GM12878 (cell line): Measurements from ENCODE around the gene SCIMP. TPM values are rescaled to one million over a fixed set of nuclear protein-coding genes. Genes with fewer than 3 reads are reported as not detected.

ENCODE experiments used
- ATAC-seq: fragments of 200-7000 bp; cut with Tn5 transposase; 3 replicates; pipeline ENCODE4 v1.9.1; 2020; ENCODE audit warnings: mild to moderate bottlenecking, moderate library complexity
- BruUV-seq: library from RNA; stranded (reverse); fragments of 400-500 nt; replicated peaks from 2 replicates; lab custom pipeline; 2021; lab: Mats Ljungman, UMichigan
- CTCF ChIA-PET: fragments of 300-600 bp; sonication (Branson Sonifier 250); formaldehyde crosslinking; extraction: SDS; loops from one replicate; lab custom pipeline; 2021; ENCODE audit warnings: inconsistent platforms; lab: Yijun Ruan, JAX
- POLR2A ChIA-PET: fragments of 350-600 bp; formaldehyde crosslinking; extraction: SDS; loops from one replicate; lab custom pipeline; 2021; ENCODE audit warnings: inconsistent platforms; lab: Charles Lee
- RAD21 ChIA-PET: fragments of 300-600 bp; sonication (Branson Sonifier 250); formaldehyde crosslinking; loops from one replicate; lab custom pipeline; 2023; ENCODE audit warnings: antibody characterized with exemption; ENCODE audit not compliant: unreplicated experiment; lab: Charles Lee
- SMC1A ChIA-PET: fragments of 300-600 bp; sonication (Branson Sonifier 250); formaldehyde crosslinking; loops from one replicate; lab custom pipeline; 2023; ENCODE audit not compliant: unreplicated experiment, uncharacterized antibody; lab: Charles Lee
- DNase-seq: peaks from one replicate; pipeline ENCODE4 v3.0.0-alpha.2; 2011; ENCODE audit warnings: low read depth, low spot score
- FAIRE-seq: peaks from 3 replicates; lab custom pipeline; 2011; peaks lifted over from hg19 to GRCh38; lab: Jason Lieb, UNC
- H2AFZ ChIP-seq: 2 replicates; pipeline ENCODE4 v1.6.0; 2011; ENCODE audit warnings: low read depth, low read length, control low read depth; ENCODE audit not compliant: control insufficient read depth
- H3K27ac ChIP-seq: 2 replicates; pipeline ENCODE4 v1.5.1; 2011; ENCODE audit warnings: control low read depth; ENCODE audit not compliant: control insufficient read depth, insufficient read depth
- H3K27me3 ChIP-seq, 2 experiments: replicated peaks in 1 of 2; 2 replicates each; pipeline versions ENCODE4 v1.6.0 to v1.6.1; 2011; ENCODE audit warnings: low read length in 1 of 2; ENCODE audit not compliant: control insufficient read depth in 2 of 2, insufficient read depth in 2 of 2
- H3K36me3 ChIP-seq, 2 experiments: 2 replicates each; pipeline ENCODE4 v1.5.1; 2011; ENCODE audit warnings: low read length in 1 of 2; ENCODE audit not compliant: control insufficient read depth in 2 of 2, insufficient read depth in 2 of 2
- H3K4me1 ChIP-seq: 2 replicates; pipeline ENCODE4 v1.6.1; 2011; ENCODE audit warnings: mild to moderate bottlenecking, low read length, moderate library complexity, mixed read lengths; ENCODE audit not compliant: control insufficient read depth, insufficient read depth
- H3K4me2 ChIP-seq: 2 replicates; pipeline ENCODE4 v1.6.0; 2011; ENCODE audit warnings: control low read depth; ENCODE audit not compliant: control insufficient read depth, insufficient read depth
- H3K4me3 ChIP-seq: fragments of 200-600 bp; sonication (generic); 2 replicates; pipeline ENCODE4 v1.5.1; 2016
- H3K79me2 ChIP-seq: 2 replicates; pipeline ENCODE4 v1.6.0; 2011; ENCODE audit warnings: low read length; ENCODE audit not compliant: control insufficient read depth, insufficient read depth
- H3K9ac ChIP-seq: 2 replicates; pipeline ENCODE4 v1.8.0; 2011; ENCODE audit warnings: low read length, control low read depth, mixed read lengths; ENCODE audit not compliant: control insufficient read depth, insufficient read depth
- H3K9me3 ChIP-seq: replicated peaks from 3 replicates; pipeline ENCODE4 v1.5.1; 2011; ENCODE audit warnings: mild to moderate bottlenecking, low read length; ENCODE audit not compliant: control insufficient read depth, insufficient read depth
- H4K20me1 ChIP-seq: 2 replicates; pipeline ENCODE4 v1.6.0; 2011; ENCODE audit not compliant: control insufficient read depth, insufficient read depth
- FOXM1 ChIP-seq: IDR thresholded peaks from 2 replicates; pipeline ENCODE4 v1.6.1; 2012; ENCODE audit warnings: low read depth, mild to moderate bottlenecking, inconsistent platforms, low read length, moderate library complexity
- MYC ChIP-seq: IDR thresholded peaks from 2 replicates; pipeline ENCODE4 v1.6.1; 2011; ENCODE audit warnings: mild to moderate bottlenecking, low read length, moderate library complexity, inconsistent platforms; ENCODE audit not compliant: insufficient read depth, insufficient replicate concordance, insufficient read length, severe bottlenecking
- SKIL ChIP-seq: fragments of 450-650 bp; IDR thresholded peaks from 2 replicates; pipeline ENCODE4 v1.6.1; 2017; ENCODE audit warnings: mild to moderate bottlenecking, low read depth, inconsistent platforms; ENCODE audit not compliant: poor library complexity, severe bottlenecking
- ZNF592 ChIP-seq: fragments of 450-650 bp; IDR thresholded peaks from 2 replicates; pipeline ENCODE4 v1.6.1; 2017; ENCODE audit warnings: mild to moderate bottlenecking, moderate library complexity
- WGBS: methylation state at CpG from one replicate; pipeline ENCODE4 v1.1.6; 2016; ENCODE audit warnings: low lambda C conversion rate; ENCODE audit not compliant: insufficient replicate concordance, insufficient coverage; ENCODE audit errors: missing lambda C conversion rate; 5-methylcytosine and 5-hydroxymethylcytosine counted together
- in situ Hi-C: fragments of 300-500 bp; cut with MboI; formaldehyde crosslinking; loops from 9 replicates; pipeline ENCODE4 v1.14.3; 2018; ENCODE audit warnings: mixed read lengths
- intact Hi-C: fragments of 100-400 bp; cut with micrococcal nuclease; formaldehyde crosslinking; loops from one replicate; pipeline ENCODE4 v1.14.2; 2022; ENCODE audit not compliant: unreplicated experiment
- polyA plus RNA-seq, 11 experiments: library from polyadenylated mRNA; depleted of rRNA in 4 of 11; unstranded in 6 of 11; stranded (reverse) in 5 of 11; fragments of >200 nt; fragmentation: Nextera tagmentation in 4 of 11; fragmentation: Illumina TruSeq in 1 of 11; extraction: Ambion mirVana in 4 of 11; extraction: Trizol in 1 of 11; gene quantifications; 1 replicate in 1 of 11; 2 replicates in 10 of 11; pipeline versions ENCODE4 v1.2.1 to v1.2.3, GENCODE V29; 2011 to 2016; ENCODE audit warnings: inconsistent platforms in 2 of 11, missing spikeins in 2 of 11, low read depth in 1 of 11
- total RNA-seq, 4 experiments: library from RNA; depleted of rRNA in 3 of 4; stranded (reverse); fragments of >200 nt in 3 of 4; fragmentation: Illumina TruSeq in 1 of 4; extraction: Trizol in 1 of 4; gene quantifications; 2 replicates each; pipeline versions ENCODE4 v1.2.1 to v1.2.3, GENCODE V29; 2013 to 2021

SCIMP gene
- total and polyA plus RNA-seq, 10 of the 15 experiments (the other 5 are each of a cell fraction or from before 2014, with no cell fraction given): 56.7 to 151 (median 95.0) TPM

- peak; percentile 24; the same call in 1 of the 2 replicates for TF ChIP-seq ZNF592
Observed at GRCh38 chr17:5234645-5235576, at the start of gene SCIMP (continued).

GRCh38 chr17:5283571-5284315 lies 49.1 kb upstream of the SCIMP start:
- POLR2A ChIA-PET: interaction anchor here (0.7 to 7.1 kb wide), 9 partner anchors 13 to 332 kb away, joined by 3 to 45 read pairs (median 4); partner anchors contain the start of gene ENO3

More at GRCh38 chr17:5283571-5284315, 49.1 kb upstream of the SCIMP start:
- H3K79me2 ChIP-seq: peaks cover 64% of the 10 kb centered on the region
- WGBS: 2% methylated on average over 5 of the region's 5 CpGs
- peak overlapping the region; percentile 99 for H3K4me2 ChIP-seq
- TF ChIP-seq FOXM1 (no peak), MYC (no peak), SKIL (no peak)
- peak overlapping the region; percentile 78 for H3K27ac ChIP-seq
- peak overlapping the region; percentile 79 for H3K4me3 ChIP-seq
- no peak for DNase-seq
- no peaks in the 10 kb centered on the region for H4K20me1 ChIP-seq
- H3K36me3 ChIP-seq: peaks cover 0 to 7% of the 10 kb centered on the region in 2 experiments; a peak in 1 of 4 replicates
- intact Hi-C loops (no loop called here), in situ Hi-C loops (no loop called here)
- no peak for FAIRE-seq
- peak; percentile 21 for ATAC-seq
- RAD21 ChIA-PET: interaction anchor here (0.8 to 1.9 kb wide), 9 partner anchors 13 to 136 kb away, joined by 3 to 4 read pairs (median 3); partner anchors contain the start of gene NUP88
- no TSS peak for BruUV-seq
- peak overlapping the region; percentile 92 for H3K9ac ChIP-seq
- SMC1A ChIA-PET: interaction anchor here (0.8 to 6.1 kb wide), 12 partner anchors 10 to 140 kb away, joined by 3 to 65 read pairs (median 4); no protein-coding TSS in a partner anchor
- no peaks in the 10 kb centered on the region for H3K9me3 ChIP-seq
- no peaks in the 10 kb centered on the region for H3K27me3 ChIP-seq
- peaks cover 14% of the 10 kb centered on the region for H3K4me1 ChIP-seq
- no peak overlapping the region for H2AFZ ChIP-seq
- CTCF ChIA-PET: interaction anchor here (0.7 to 4.9 kb wide), 8 partner anchors 13 to 266 kb away, joined by 3 to 26 read pairs (median 5); partner anchors contain the start of gene C1QBP
